Gastrocnemius medialis (tissue), 4 donors: ENCODE data around the gene IGSF21. TPM values are rescaled to one million over a fixed set of nuclear protein-coding genes. Genes with fewer than 3 reads are reported as not detected.

Source experiments
- ATAC-seq, 2 donors: fragments of 150-250 bp; one replicate each; pipeline ENCODE4 v1.9.1; 2016
- DNase-seq, 2 donors: peaks; one replicate each; pipeline ENCODE4 v3.0.0-alpha.2; 2019
- H3K27ac ChIP-seq, 4 donors: fragments of 200-600 bp; sonication (generic); 1 replicate in 1 of 4; 2 replicates in 3 of 4; pipeline ENCODE4 v1.5.1; 2016 to 2018; ENCODE audit warnings: mild to moderate bottlenecking in 2 of 4, moderate library complexity in 1 of 4
- H3K27me3 ChIP-seq, 3 donors: fragments of 200-600 bp; sonication (generic) in 2 of 3; 1 replicate in 1 of 3; 2 replicates in 2 of 3; pipeline versions ENCODE4 v1.5.1 to v1.6.0; 2016 to 2019; ENCODE audit warnings: mild to moderate bottlenecking in 1 of 3, moderate library complexity in 1 of 3
- H3K36me3 ChIP-seq, 2 donors: fragments of 200-600 bp; sonication (generic) in 1 of 2; one replicate each; pipeline ENCODE4 v1.5.1; 2017 to 2018
- H3K4me1 ChIP-seq, 2 donors: fragments of 200-600 bp; sonication (generic) in 1 of 2; one replicate each; pipeline ENCODE4 v1.5.1; 2016 to 2017; ENCODE audit warnings: mild to moderate bottlenecking in 2 of 2
- H3K4me3 ChIP-seq, 4 donors: fragments of 200-600 bp; sonication (generic) in 3 of 4; 1 replicate in 1 of 4; 2 replicates in 3 of 4; pipeline ENCODE4 v1.5.1; 2016 to 2019; ENCODE audit warnings: mild to moderate bottlenecking in 2 of 4
- H3K9me3 ChIP-seq, 3 donors: fragments of 200-600 bp; sonication (generic) in 2 of 3; 1 replicate in 1 of 3; 2 replicates in 2 of 3; pipeline ENCODE4 v1.5.1; 2016 to 2019
- CTCF ChIP-seq, 5 experiments: fragments of 450-650 bp in 3 of 5; fragments of 200-600 bp in 2 of 5; sonication (generic) in 2 of 5; IDR thresholded peaks in 4 of 5; conservative IDR thresholded peaks in 1 of 5; 1 replicate in 4 of 5; 2 replicates in 1 of 5; pipeline ENCODE4 v1.5.1; 2016 to 2019; ENCODE audit warnings: antibody characterized with exemption in 5 of 5, mild to moderate bottlenecking in 3 of 5, moderate library complexity in 3 of 5
- POLR2A ChIP-seq, 2 donors: fragments of 450-650 bp; IDR thresholded peaks; one replicate each; pipeline ENCODE4 v1.6.1; 2017; ENCODE audit warnings: antibody characterized with exemption in 2 of 2, mild to moderate bottlenecking in 2 of 2, moderate library complexity in 2 of 2
- in situ Hi-C, 4 donors: fragments of 200-750 bp; cut with MboI; loops; one replicate each; pipeline versions ENCODE4 v1.15.0 to v1.8.0; 2017; ENCODE audit warnings: low sequenced_read_pairs in 4 of 4
- intact Hi-C: fragments of 100-400 bp; cut with DNase I; formaldehyde crosslinking; loops from one replicate; pipeline ENCODE4 v1.15.1; 2023; ENCODE audit warnings: low total_unique reads
- total RNA-seq, 4 donors: library from RNA; depleted of rRNA; stranded (reverse); fragments of >200 nt; gene quantifications; one replicate each; pipeline versions ENCODE4 v1.1.0 to v1.2.3, GENCODE V29; 2016

IGSF21 gene
- total RNA-seq, 4 donors from 2014 or later = 0.32 to 0.66 (median 0.53) TPM

GRCh38 chr1:18123467-18123992, 15.9 kb downstream of the IGSF21 start:
- Histone ChIP-seq H3K4me3 (no peak overlapping the region), H3K27ac (no peak overlapping the region), H3K36me3 (no peaks in the 10 kb centered on the region), H3K9me3 (no peaks in the 10 kb centered on the region), H3K4me1 (no peaks in the 10 kb centered on the region), H3K27me3 (peaks cover 1 to 20% (median 2%) of the 10 kb centered on the region in 3 donors)
- ATAC-seq (no peak), DNase-seq (no peak)
- intact Hi-C loops = no loop called here
- in situ Hi-C loops = no loop called here
- no peak for TF ChIP-seq CTCF (IDR thresholded peaks at IDR 0.05 in 4 of 5, conservative IDR thresholded peaks at IDR 0.05 in 1 of 5)
- no peak for TF ChIP-seq POLR2A (IDR thresholded peaks at IDR 0.05)

GRCh38 chr1:18124977-18125376, 17.4 kb downstream of the IGSF21 start:
- intact Hi-C loops = no loop called here
- no peak overlapping the region for H3K4me3 ChIP-seq
- H3K9me3 ChIP-seq = no peaks in the 10 kb centered on the region
- no peaks in the 10 kb centered on the region for H3K4me1 ChIP-seq
- no peak for TF ChIP-seq CTCF (IDR thresholded peaks at IDR 0.05 in 4 of 5, conservative IDR thresholded peaks at IDR 0.05 in 1 of 5)
- TF ChIP-seq POLR2A (IDR thresholded peaks at IDR 0.05) = no peak
- in situ Hi-C loops = no loop called here
- DNase-seq (no peak), ATAC-seq (no peak)
- peaks cover 0 to 14% (median 1%) of the 10 kb centered on the region in 3 donors for H3K27me3 ChIP-seq
- no peaks in the 10 kb centered on the region for H3K36me3 ChIP-seq
- H3K27ac ChIP-seq = no peak overlapping the region

GRCh38 chr1:18126616-18127015, 19.0 kb downstream of the IGSF21 start:
- H3K27me3 ChIP-seq = peaks cover 0 to 7% (median 4%) of the 10 kb centered on the region in 3 donors
- TF ChIP-seq CTCF (IDR thresholded peaks at IDR 0.05 in 4 of 5, conservative IDR thresholded peaks at IDR 0.05 in 1 of 5) (no peak), POLR2A (IDR thresholded peaks at IDR 0.05) (no peak)
- in situ Hi-C loops = no loop called here

GRCh38 chr1:18128298-18128697, 20.7 kb downstream of the IGSF21 start:
- intact Hi-C loops = no loop called here
- no peak for ATAC-seq
- Histone ChIP-seq H3K27me3 (peaks cover 0 to 6% (median 4%) of the 10 kb centered on the region in 3 donors), H3K4me1 (no peaks in the 10 kb centered on the region), H3K9me3 (no peaks in the 10 kb centered on the region), H3K4me3 (no peak overlapping the region), H3K36me3 (no peaks in the 10 kb centered on the region), H3K27ac (no peak overlapping the region)
- in situ Hi-C loops = no loop called here
- TF ChIP-seq CTCF (IDR thresholded peaks at IDR 0.05 in 4 of 5, conservative IDR thresholded peaks at IDR 0.05 in 1 of 5) = no peak
- TF ChIP-seq POLR2A (IDR thresholded peaks at IDR 0.05) = no peak
- DNase-seq = no peak

More at GRCh38 chr1:18126616-18127015, 19.0 kb downstream of the IGSF21 start:
- no peaks in the 10 kb centered on the region for H3K4me1 ChIP-seq
- H3K27ac ChIP-seq = no peak overlapping the region
- intact Hi-C loops = no loop called here
- no peak for ATAC-seq
- H3K36me3 ChIP-seq = no peaks in the 10 kb centered on the region
- DNase-seq = no peak
- no peak overlapping the region for H3K4me3 ChIP-seq
- no peaks in the 10 kb centered on the region for H3K9me3 ChIP-seq

- Histone ChIP-seq H3K9me3 (no peaks in the 10 kb centered on the region), H3K36me3 (no peaks in the 10 kb centered on the region), H3K4me1 (no peaks in the 10 kb centered on the region), H3K27me3 (peaks cover 0 to 6% (median 4%) of the 10 kb centered on the region in 3 donors), H3K4me3 (no peak overlapping the region), H3K27ac (no peak overlapping the region)
- no peak for ATAC-seq
- in situ Hi-C loops (no loop called here), intact Hi-C loops (no loop called here)
- DNase-seq = no peak
- TF ChIP-seq CTCF (IDR thresholded peaks at IDR 0.05 in 4 of 5, conservative IDR thresholded peaks at IDR 0.05 in 1 of 5) (no peak), POLR2A (IDR thresholded peaks at IDR 0.05) (no peak)
These were observed 22.8 kb downstream of the IGSF21 start for GRCh38 chr1:18130356-18130755.
